Mesenchymal stem cell (in vitro differentiated cells and primary cell): ENCODE measurements around the gene UGCG.
"Not testable (repeated sequence)": the region's sequence is repeated elsewhere in the genome, so short reads cannot be mapped to it uniquely, and the experiment has no call there.

Experiments used
- DNase-seq: peaks from one replicate; pipeline ENCODE4 v3.0.0-alpha.2; 2013
- H2AFZ ChIP-seq: one replicate; pipeline ENCODE4 v1.6.1; 2013; ENCODE audit warnings: low read depth, mild to moderate bottlenecking, control low read depth, inconsistent platforms, low read length, moderate library complexity
- H2AK5ac ChIP-seq: 2 replicates; pipeline ENCODE4 v1.6.1; 2013; ENCODE audit warnings: low read length, moderate library complexity, mild to moderate bottlenecking, inconsistent platforms; ENCODE audit not compliant: severe bottlenecking
- H2BK120ac ChIP-seq: one replicate; pipeline ENCODE4 v1.6.1; 2013; ENCODE audit warnings: low read depth, mild to moderate bottlenecking, inconsistent platforms, low read length, moderate library complexity
- H2BK12ac ChIP-seq, 2 experiments: one replicate each; pipeline ENCODE4 v1.6.1; 2013; ENCODE audit warnings: inconsistent platforms in 2 of 2, low read length in 2 of 2, mild to moderate bottlenecking in 2 of 2, moderate library complexity in 2 of 2, control low read depth in 1 of 2
- H2BK15ac ChIP-seq: one replicate; pipeline ENCODE4 v1.6.1; 2013; ENCODE audit warnings: mild to moderate bottlenecking, low read depth, inconsistent platforms; ENCODE audit not compliant: poor library complexity, severe bottlenecking
- H2BK5ac ChIP-seq: 2 replicates; pipeline ENCODE4 v1.6.1; 2013; ENCODE audit warnings: low read depth, mild to moderate bottlenecking, low read length, control low read depth, inconsistent platforms; ENCODE audit not compliant: poor library complexity, severe bottlenecking
- H3K14ac ChIP-seq, 2 experiments: one replicate each; pipeline ENCODE4 v1.6.1; 2013; ENCODE audit warnings: inconsistent platforms in 2 of 2, low read length in 2 of 2, control low read depth in 1 of 2, mild to moderate bottlenecking in 1 of 2, moderate library complexity in 1 of 2
- H3K18ac ChIP-seq, 2 experiments: one replicate each; pipeline ENCODE4 v1.6.1; 2013; ENCODE audit warnings: inconsistent platforms in 2 of 2, low read length in 2 of 2, control low read depth in 1 of 2, low read depth in 1 of 2, mild to moderate bottlenecking in 1 of 2
- H3K23ac ChIP-seq, 2 experiments: one replicate each; pipeline ENCODE4 v1.6.1; 2013; ENCODE audit warnings: inconsistent platforms in 2 of 2, low read length in 2 of 2, mild to moderate bottlenecking in 2 of 2, moderate library complexity in 2 of 2, control low read depth in 1 of 2
- H3K27ac ChIP-seq: 2 replicates; pipeline ENCODE4 v1.5.1; 2013; ENCODE audit warnings: mild to moderate bottlenecking, moderate library complexity, low read length, control low read depth, inconsistent platforms; ENCODE audit not compliant: poor library complexity, severe bottlenecking
- H3K27me3 ChIP-seq, 2 experiments: 2 replicates each; pipeline versions ENCODE4 v1.6.1 to v1.7.0; 2013; ENCODE audit warnings: low read length in 2 of 2, mild to moderate bottlenecking in 2 of 2, moderate library complexity in 2 of 2, control low read depth in 1 of 2, inconsistent platforms in 1 of 2; ENCODE audit not compliant: control insufficient read depth in 1 of 2, insufficient read depth in 1 of 2
- H3K36me3 ChIP-seq, 2 experiments: 2 replicates each; pipeline versions ENCODE4 v1.6.1 to v1.7.0; 2013; ENCODE audit warnings: low read length in 2 of 2, control low read depth in 1 of 2, inconsistent platforms in 1 of 2, low read depth in 1 of 2, mild to moderate bottlenecking in 1 of 2; ENCODE audit not compliant: insufficient read depth in 2 of 2, control insufficient read depth in 1 of 2
- H3K4ac ChIP-seq, 2 experiments: one replicate each; pipeline ENCODE4 v1.6.1; 2013; ENCODE audit warnings: inconsistent platforms in 2 of 2, low read length in 2 of 2, mild to moderate bottlenecking in 2 of 2, moderate library complexity in 2 of 2, control low read depth in 1 of 2, low read depth in 1 of 2
- H3K4me1 ChIP-seq: 2 replicates; pipeline ENCODE4 v1.6.1; 2013; ENCODE audit warnings: low read depth, low read length, control low read depth; ENCODE audit not compliant: control insufficient read depth, insufficient read depth
- H3K4me2 ChIP-seq: 2 replicates; pipeline ENCODE4 v1.6.1; 2013; ENCODE audit warnings: low read length, mild to moderate bottlenecking, inconsistent platforms; ENCODE audit not compliant: poor library complexity, severe bottlenecking
- H3K4me3 ChIP-seq, 2 experiments: 2 replicates each; pipeline versions ENCODE4 v1.5.1 to v1.7.0; 2013; ENCODE audit warnings: low read length in 2 of 2, mild to moderate bottlenecking in 2 of 2, control low read depth in 1 of 2, low read depth in 1 of 2; ENCODE audit not compliant: insufficient read depth in 1 of 2
- H3K79me1 ChIP-seq: replicated peaks from 2 replicates; pipeline ENCODE4 v1.6.1; 2013; ENCODE audit warnings: mild to moderate bottlenecking, control low read depth, low read length, inconsistent platforms; ENCODE audit not compliant: poor library complexity, severe bottlenecking
- H3K9ac ChIP-seq: 2 replicates; pipeline ENCODE4 v1.7.0; 2013; ENCODE audit warnings: mild to moderate bottlenecking, low read length, moderate library complexity
- H3K9me3 ChIP-seq: 2 replicates; pipeline ENCODE4 v1.7.0; 2013; ENCODE audit warnings: mild to moderate bottlenecking, low read length; ENCODE audit not compliant: control insufficient read depth
- H4K8ac ChIP-seq: one replicate; pipeline ENCODE4 v1.6.1; 2013; ENCODE audit warnings: inconsistent platforms, mild to moderate bottlenecking, low read length, moderate library complexity
- H4K91ac ChIP-seq: one replicate; pipeline ENCODE4 v1.6.1; 2013; ENCODE audit warnings: mild to moderate bottlenecking, low read length, inconsistent platforms
- WGBS: methylation state at CpG from one replicate; pipeline ENCODE4 v1.1.7; 2013; ENCODE audit warnings: mixed read lengths; 5-methylcytosine and 5-hydroxymethylcytosine counted together

The UGCG gene

GRCh38 chr9:111872886-111873285 lies 23.7 kb upstream of the UGCG start:
- Histone ChIP-seq H2AK5ac (no peak overlapping the region), H4K8ac (no peak overlapping the region), H3K36me3 (no peaks in the 10 kb centered on the region), H3K14ac (no peak overlapping the region), H3K9me3 (no peaks in the 10 kb centered on the region), H2BK15ac (no peak overlapping the region), H4K91ac (no peak overlapping the region), H3K4me1 (no peaks in the 10 kb centered on the region), H3K4ac (no peak overlapping the region), H2BK12ac (no peak overlapping the region), H2BK120ac (no peak overlapping the region), H3K27ac (no peak overlapping the region), H2BK5ac (no peak overlapping the region), H3K79me1 (no peaks in the 10 kb centered on the region), H2AFZ (no peak overlapping the region), H3K27me3 (no peaks in the 10 kb centered on the region), H3K4me3 (no peak overlapping the region), H3K23ac (no peak overlapping the region), H3K18ac (no peak overlapping the region), H3K4me2 (no peak overlapping the region), H3K9ac (no peak overlapping the region)
- no peak for DNase-seq
- 91% methylated on average over 2 of the region's 3 CpGs for WGBS

DNA sequence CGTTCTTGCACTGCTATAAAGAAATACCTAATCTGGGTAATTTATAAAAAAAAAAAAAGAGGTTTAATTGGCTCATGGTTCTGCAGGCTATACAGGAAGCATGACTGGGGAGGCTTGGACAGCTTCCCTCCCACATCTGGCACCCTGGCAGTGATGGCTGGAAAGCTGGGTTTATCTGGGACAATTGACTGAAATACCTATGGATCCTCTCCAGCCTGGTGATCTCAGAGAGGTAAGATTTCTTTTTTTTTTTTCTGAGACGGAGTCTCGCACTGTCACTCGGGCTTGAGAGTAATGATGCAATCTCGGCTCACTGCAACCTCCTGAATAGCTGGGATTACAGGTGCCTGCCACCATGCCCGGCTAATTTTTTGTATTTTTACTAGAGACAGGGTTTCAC lies 22.7 kb upstream of the UGCG start:
- H4K8ac ChIP-seq: no peak overlapping the region
- no peak overlapping the region for H2AK5ac ChIP-seq
- 98% methylated on average over 5 of the region's 6 CpGs for WGBS
- no peak overlapping the region for H2BK120ac ChIP-seq
- no peak overlapping the region for H2BK12ac ChIP-seq
- no peak overlapping the region for H3K4me2 ChIP-seq
- H3K4ac ChIP-seq: no peak overlapping the region
- DNase-seq: no peak
- no peak overlapping the region for H3K18ac ChIP-seq
- no peaks in the 10 kb centered on the region for H3K9me3 ChIP-seq
- no peak overlapping the region for H3K4me3 ChIP-seq
- no peak overlapping the region for H3K14ac ChIP-seq
- H3K79me1 ChIP-seq: no peaks in the 10 kb centered on the region
- no peak overlapping the region for H3K23ac ChIP-seq
- H3K27ac ChIP-seq: no peak overlapping the region
- no peak overlapping the region for H3K9ac ChIP-seq
- no peaks in the 10 kb centered on the region for H3K36me3 ChIP-seq
- no peak overlapping the region for H2AFZ ChIP-seq
- H2BK5ac ChIP-seq: no peak overlapping the region
- no peaks in the 10 kb centered on the region for H3K4me1 ChIP-seq
- no peak overlapping the region for H4K91ac ChIP-seq
- H2BK15ac ChIP-seq: no peak overlapping the region
- no peaks in the 10 kb centered on the region for H3K27me3 ChIP-seq

DNA sequence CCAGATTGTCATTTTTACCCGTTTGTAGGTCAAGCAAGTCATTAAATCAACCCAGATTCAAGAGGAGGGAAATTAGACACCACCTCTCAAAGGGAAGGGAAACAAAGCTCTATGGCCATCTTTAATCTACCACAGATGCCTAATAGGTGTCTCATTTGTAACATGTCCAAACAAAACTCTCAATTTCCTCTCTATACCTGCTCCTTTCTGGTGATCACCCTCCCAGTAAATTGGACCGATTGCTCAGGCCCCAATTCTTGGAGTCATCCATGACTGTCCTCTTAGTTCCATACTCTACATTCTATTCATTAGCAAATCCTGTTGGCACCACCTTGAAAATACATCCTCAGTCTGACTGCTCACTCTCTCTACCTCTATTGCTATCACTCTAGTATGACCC lies 22.1 kb upstream of the UGCG start:
- no peaks in the 10 kb centered on the region for H3K4me1 ChIP-seq
- no peak overlapping the region for H2BK15ac ChIP-seq

GRCh38 chr9:111875291-111875690 lies 21.3 kb upstream of the UGCG start:
- not testable (repeated sequence) for H4K8ac ChIP-seq, H2BK5ac ChIP-seq, H3K14ac ChIP-seq, H3K4me3 ChIP-seq, H3K4me1 ChIP-seq, H2AFZ ChIP-seq, H3K4me2 ChIP-seq, DNase-seq, H3K23ac ChIP-seq, H2BK12ac ChIP-seq, H2BK120ac ChIP-seq, H3K27ac ChIP-seq, H2AK5ac ChIP-seq, H3K9ac ChIP-seq, H3K27me3 ChIP-seq, H3K4ac ChIP-seq, H2BK15ac ChIP-seq, H3K79me1 ChIP-seq, H4K91ac ChIP-seq, H3K36me3 ChIP-seq, H3K9me3 ChIP-seq, H3K18ac ChIP-seq
- 54% methylated on average over 1 of the region's 1 CpG for WGBS

More for the DNA sequence above, 22.1 kb upstream of the UGCG start:
- no peak overlapping the region for H2BK120ac ChIP-seq
- no peak overlapping the region for H3K14ac ChIP-seq
- no peak overlapping the region for H3K4me3 ChIP-seq
- H3K4ac ChIP-seq: no peak overlapping the region
- no peak overlapping the region for H2BK12ac ChIP-seq
- H2AFZ ChIP-seq: no peak overlapping the region
- no peaks in the 10 kb centered on the region for H3K27me3 ChIP-seq
- no peaks in the 10 kb centered on the region for H3K79me1 ChIP-seq
- no peak for DNase-seq
- no peak overlapping the region for H4K8ac ChIP-seq
- H3K23ac ChIP-seq: no peak overlapping the region
- no peak overlapping the region for H3K27ac ChIP-seq
- H3K4me2 ChIP-seq: no peak overlapping the region
- H2BK5ac ChIP-seq: no peak overlapping the region
- H3K18ac ChIP-seq: no peak overlapping the region
- H2AK5ac ChIP-seq: no peak overlapping the region
- no peaks in the 10 kb centered on the region for H3K36me3 ChIP-seq
- H4K91ac ChIP-seq: no peak overlapping the region
- H3K9ac ChIP-seq: no peak overlapping the region
- no peaks in the 10 kb centered on the region for H3K9me3 ChIP-seq
- WGBS: 88% methylated on average over 2 of the region's 2 CpGs
